Left lung (tissue), 10 donors: Measurements from ENCODE around the gene ELOVL5. TPM values are rescaled to one million over a fixed set of nuclear protein-coding genes. Genes with fewer than 3 reads are reported as not detected.
A peak's percentile ranks its signal among the peaks of the same experiment; 100 is the strongest.

Experiments
- ATAC-seq: fragments of 200-7000 bp; cut with Tn5 transposase; one replicate; pipeline ENCODE4 v1.9.1; 2020; ENCODE audit warnings: moderate library complexity
- DNase-seq, 4 donors: peaks; one replicate each; pipeline ENCODE4 v3.0.0-alpha.2; 2013 to 2020
- H3K27ac ChIP-seq, 2 donors: fragments of 200-600 bp; sonication (generic) in 1 of 2; one replicate each; pipeline versions ENCODE4 v1.5.0 to v1.8.0; 2020 to 2021
- H3K27me3 ChIP-seq, 2 donors: fragments of 200-600 bp; sonication (generic) in 1 of 2; one replicate each; pipeline versions ENCODE4 v1.5.0 to v1.8.0; 2020 to 2021
- H3K36me3 ChIP-seq, 2 donors: fragments of 200-600 bp; sonication (generic) in 1 of 2; one replicate each; pipeline versions ENCODE4 v1.5.0 to v1.8.0; 2020 to 2021
- H3K4me1 ChIP-seq, 2 donors: fragments of 200-600 bp; one replicate each; pipeline ENCODE4 v1.8.0; 2021
- H3K4me3 ChIP-seq, 2 donors: fragments of 200-600 bp; sonication (generic) in 1 of 2; one replicate each; pipeline versions ENCODE4 v1.5.0 to v1.8.0; 2020 to 2021; ENCODE audit warnings: mild to moderate bottlenecking in 1 of 2
- H3K9me3 ChIP-seq, 2 donors: fragments of 200-600 bp; sonication (generic) in 1 of 2; one replicate each; pipeline versions ENCODE4 v1.5.0 to v1.8.0; 2020 to 2021
- CTCF ChIP-seq, 2 donors: fragments of 200-600 bp; sonication (generic) in 1 of 2; IDR thresholded peaks; one replicate each; pipeline versions ENCODE4 v1.5.0 to v1.8.0; 2021; ENCODE audit warnings: antibody characterized with exemption in 2 of 2
- intact Hi-C, 2 donors: fragments of 100-400 bp; cut with DNase I; formaldehyde crosslinking; loops; one replicate each; pipeline versions ENCODE4 v1.11.2 to v1.14.2; 2022
- polyA plus RNA-seq, 6 donors: library from polyadenylated mRNA; unstranded; fragments of 120-200 nt; gene quantifications; one replicate each; pipeline ENCODE4 v1.2.1, GENCODE V29; 2013; ENCODE audit not compliant: insufficient read length in 6 of 6
- total RNA-seq, 2 donors: library from RNA; stranded (reverse); fragmentation: NEBNext Ultra II Directional; extraction: Animal tissue kit (Norgen Biotek cat#: 25700); gene quantifications; one replicate each; pipeline ENCODE4 v1.2.1, GENCODE V29; 2021
- donor health status: DM: no; HTN: yes; CAD: no.
- donor health status: DM: no; HTN: no; CAD: no.

The ELOVL5 gene
- total and polyA plus RNA-seq, 8 donors = 54.3 to 132 (median 61.5) TPM

- no peaks in the 10 kb centered on the region for H3K9me3 ChIP-seq
- no peak for TF ChIP-seq CTCF (IDR thresholded peaks at IDR 0.05)
- no peak overlapping the region for H3K4me3 ChIP-seq
- intact Hi-C loops = no loop called here
- H3K27me3 ChIP-seq = no peaks in the 10 kb centered on the region
- H3K4me1 ChIP-seq = no peaks in the 10 kb centered on the region
- no peak overlapping the region for H3K27ac ChIP-seq
- H3K36me3 ChIP-seq = no peaks in the 10 kb centered on the region
- no peak for DNase-seq
- no peak for ATAC-seq
These were observed 97.6 kb downstream of the ELOVL5 start for GRCh38 chr6:53251033-53251672.

- intact Hi-C loops = no loop called here
- H3K27ac ChIP-seq = no peak overlapping the region
- H3K36me3 ChIP-seq = no peaks in the 10 kb centered on the region
- no peak overlapping the region for H3K4me3 ChIP-seq
- no peaks in the 10 kb centered on the region for H3K9me3 ChIP-seq
- no peak for ATAC-seq
- no peaks in the 10 kb centered on the region for H3K27me3 ChIP-seq
- no peak for DNase-seq
- H3K4me1 ChIP-seq = no peaks in the 10 kb centered on the region
- TF ChIP-seq CTCF (IDR thresholded peaks at IDR 0.05) = no peak
These were observed 98.3 kb downstream of the ELOVL5 start for GRCh38 chr6:53250176-53251032.

GRCh38 chr6:53246924-53247323 lies 101.8 kb downstream of the ELOVL5 start:
- no peak for TF ChIP-seq CTCF (IDR thresholded peaks at IDR 0.05)
- intact Hi-C loops = no loop called here
- H3K4me1 ChIP-seq = peaks cover 0 to 19% of the 10 kb centered on the region in 2 donors
- DNase-seq (no peak), ATAC-seq (no peak)
- no peak overlapping the region for H3K27ac ChIP-seq
- no peaks in the 10 kb centered on the region for H3K9me3 ChIP-seq
- H3K36me3 ChIP-seq = no peaks in the 10 kb centered on the region
- no peak overlapping the region for H3K4me3 ChIP-seq
- no peaks in the 10 kb centered on the region for H3K27me3 ChIP-seq

- Histone ChIP-seq H3K27ac (peak overlapping the region in 1 of 2 donors; percentile 81), H3K4me1 (peaks cover 0 to 33% of the 10 kb centered on the region in 2 donors), H3K4me3 (no peak overlapping the region), H3K9me3 (no peaks in the 10 kb centered on the region), H3K27me3 (no peaks in the 10 kb centered on the region), H3K36me3 (no peaks in the 10 kb centered on the region)
- intact Hi-C loops = no loop called here
- ATAC-seq (peak; percentile 36), DNase-seq (peak in 1 of 4 donors; percentile 73)
- no peak for TF ChIP-seq CTCF (IDR thresholded peaks at IDR 0.05)
These were observed 103.8 kb downstream of the ELOVL5 start for GRCh38 chr6:53244958-53245357.

GRCh38 chr6:53244399-53244931 lies 104.3 kb downstream of the ELOVL5 start:
- intact Hi-C loops = no loop called here
- ATAC-seq (no peak), DNase-seq (no peak)
- TF ChIP-seq CTCF (IDR thresholded peaks at IDR 0.05) = no peak
- Histone ChIP-seq H3K4me3 (no peak overlapping the region), H3K36me3 (no peaks in the 10 kb centered on the region), H3K27ac (peak overlapping the region in 1 of 2 donors; percentile 81), H3K9me3 (no peaks in the 10 kb centered on the region), H3K27me3 (no peaks in the 10 kb centered on the region), H3K4me1 (peaks cover 0 to 33% of the 10 kb centered on the region in 2 donors)
